ENCODE results near the gene IL1RAP.

The IL1RAP gene

DNA sequence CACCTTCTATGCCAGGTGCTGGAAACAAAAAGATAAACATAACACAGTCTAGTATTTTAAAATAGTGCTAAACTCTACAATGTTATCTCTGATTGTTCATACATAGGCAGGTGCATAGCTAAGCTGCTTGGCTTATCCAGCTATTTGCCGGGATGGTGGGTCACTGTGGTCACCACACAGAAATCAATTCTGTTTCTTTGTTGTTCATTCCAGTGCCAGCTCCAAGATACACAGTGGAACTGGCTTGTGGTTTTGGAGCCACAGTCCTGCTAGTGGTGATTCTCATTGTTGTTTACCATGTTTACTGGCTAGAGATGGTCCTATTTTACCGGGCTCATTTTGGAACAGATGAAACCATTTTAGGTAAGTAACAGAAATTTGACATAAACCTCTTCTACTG is 130.2 kb downstream of the IL1RAP start:
- Histone ChIP-seq H3K4me3 (ENCODE audit: low read depth in 1 of 2, low read length in 1 of 2) (no peak overlapping the region), H3K27ac (no peak overlapping the region), H3K9me3 (no peaks in the 10 kb centered on the region), H3K36me3 (no peaks in the 10 kb centered on the region), H3K4me1 (ENCODE audit: control insufficient read depth in 1 of 2, insufficient read depth in 1 of 2, low read depth in 1 of 2, low read length in 1 of 2) (no peaks in the 10 kb centered on the region), H3K27me3 (no peaks in the 10 kb centered on the region)
- TF ChIP-seq, protein P1, sequence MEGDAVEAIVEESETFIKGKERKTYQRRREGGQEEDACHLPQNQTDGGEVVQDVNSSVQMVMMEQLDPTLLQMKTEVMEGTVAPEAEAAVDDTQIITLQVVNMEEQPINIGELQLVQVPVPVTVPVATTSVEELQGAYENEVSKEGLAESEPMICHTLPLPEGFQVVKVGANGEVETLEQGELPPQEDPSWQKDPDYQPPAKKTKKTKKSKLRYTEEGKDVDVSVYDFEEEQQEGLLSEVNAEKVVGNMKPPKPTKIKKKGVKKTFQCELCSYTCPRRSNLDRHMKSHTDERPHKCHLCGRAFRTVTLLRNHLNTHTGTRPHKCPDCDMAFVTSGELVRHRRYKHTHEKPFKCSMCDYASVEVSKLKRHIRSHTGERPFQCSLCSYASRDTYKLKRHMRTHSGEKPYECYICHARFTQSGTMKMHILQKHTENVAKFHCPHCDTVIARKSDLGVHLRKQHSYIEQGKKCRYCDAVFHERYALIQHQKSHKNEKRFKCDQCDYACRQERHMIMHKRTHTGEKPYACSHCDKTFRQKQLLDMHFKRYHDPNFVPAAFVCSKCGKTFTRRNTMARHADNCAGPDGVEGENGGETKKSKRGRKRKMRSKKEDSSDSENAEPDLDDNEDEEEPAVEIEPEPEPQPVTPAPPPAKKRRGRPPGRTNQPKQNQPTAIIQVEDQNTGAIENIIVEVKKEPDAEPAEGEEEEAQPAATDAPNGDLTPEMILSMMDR (IDR thresholded peaks at IDR 0.05) = no peak

DNA sequence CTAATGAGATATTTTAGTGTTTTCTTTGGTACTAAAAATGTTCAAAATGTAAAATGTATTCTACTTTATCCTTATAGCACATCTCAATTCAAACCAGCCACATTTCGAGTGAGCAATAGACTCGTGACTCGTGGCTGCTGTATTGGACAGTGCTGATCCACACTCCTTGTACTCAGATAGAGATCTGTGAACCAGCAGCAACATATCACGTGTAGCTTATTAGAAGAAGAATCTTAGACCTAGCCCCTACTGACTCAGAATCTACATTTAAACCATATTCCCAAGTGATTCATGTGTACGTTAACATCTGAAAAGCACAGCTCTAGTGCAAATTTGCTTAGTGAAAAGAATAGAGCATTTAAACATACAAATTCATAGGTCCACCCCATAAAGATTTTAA is 130.9 kb downstream of the IL1RAP start:
- Histone ChIP-seq H3K27me3 (no peaks in the 10 kb centered on the region), H3K4me1 (ENCODE audit: control insufficient read depth in 1 of 2, insufficient read depth in 1 of 2, low read depth in 1 of 2, low read length in 1 of 2) (no peaks in the 10 kb centered on the region), H3K9me3 (no peaks in the 10 kb centered on the region), H3K36me3 (no peaks in the 10 kb centered on the region), H3K4me3 (ENCODE audit: low read depth in 1 of 2, low read length in 1 of 2) (no peak overlapping the region), H3K27ac (no peak overlapping the region)
- TF ChIP-seq, protein P1 (IDR thresholded peaks at IDR 0.05) = no peak

- no peaks in the 10 kb centered on the region for H3K27me3 ChIP-seq
- no peak overlapping the region for H3K27ac ChIP-seq
- H3K4me3 ChIP-seq (ENCODE audit: low read depth in 1 of 2, low read length in 1 of 2) = no peak overlapping the region
- TF ChIP-seq, protein P1 (IDR thresholded peaks at IDR 0.05) = no peak
- H3K4me1 ChIP-seq (ENCODE audit: control insufficient read depth in 1 of 2, insufficient read depth in 1 of 2, low read depth in 1 of 2, low read length in 1 of 2) = no peaks in the 10 kb centered on the region
- H3K36me3 ChIP-seq = no peaks in the 10 kb centered on the region
- H3K9me3 ChIP-seq = no peaks in the 10 kb centered on the region
Observed at GRCh38 chr3:190645932-190646460, 132.1 kb downstream of the IL1RAP start.

- H3K36me3 ChIP-seq = no peaks in the 10 kb centered on the region
- H3K9me3 ChIP-seq = no peaks in the 10 kb centered on the region
- H3K27me3 ChIP-seq = no peaks in the 10 kb centered on the region
- no peaks in the 10 kb centered on the region for H3K4me1 ChIP-seq (ENCODE audit: control insufficient read depth in 1 of 2, insufficient read depth in 1 of 2, low read depth in 1 of 2, low read length in 1 of 2)
- TF ChIP-seq, protein P1 (IDR thresholded peaks at IDR 0.05) = no peak
- no peak overlapping the region for H3K4me3 ChIP-seq (ENCODE audit: low read depth in 1 of 2, low read length in 1 of 2)
- no peak overlapping the region for H3K27ac ChIP-seq
Observed at GRCh38 chr3:190646996-190647395, 133.1 kb downstream of the IL1RAP start.

- Histone ChIP-seq H3K27me3 (no peaks in the 10 kb centered on the region), H3K27ac (no peak overlapping the region), H3K9me3 (no peaks in the 10 kb centered on the region), H3K4me3 (ENCODE audit: low read depth in 1 of 2, low read length in 1 of 2) (no peak overlapping the region), H3K36me3 (no peaks in the 10 kb centered on the region), H3K4me1 (ENCODE audit: control insufficient read depth in 1 of 2, insufficient read depth in 1 of 2, low read depth in 1 of 2, low read length in 1 of 2) (no peaks in the 10 kb centered on the region)
- TF ChIP-seq, protein P1 (IDR thresholded peaks at IDR 0.05) = no peak
Observed at GRCh38 chr3:190655933-190656332, 142.0 kb downstream of the IL1RAP start.

GRCh38 chr3:190658106-190658505 is 144.2 kb downstream of the IL1RAP start:
- H3K27ac ChIP-seq = no peak overlapping the region
- H3K4me3 ChIP-seq (ENCODE audit: low read depth in 1 of 2, low read length in 1 of 2) = no peak overlapping the region
- no peaks in the 10 kb centered on the region for H3K4me1 ChIP-seq (ENCODE audit: control insufficient read depth in 1 of 2, insufficient read depth in 1 of 2, low read depth in 1 of 2, low read length in 1 of 2)
- TF ChIP-seq, protein P1 (IDR thresholded peaks at IDR 0.05) = no peak
- H3K9me3 ChIP-seq = no peaks in the 10 kb centered on the region
- no peaks in the 10 kb centered on the region for H3K36me3 ChIP-seq
- no peaks in the 10 kb centered on the region for H3K27me3 ChIP-seq
